HepG2 (cell line): Measurements from ENCODE around the gene TUBGCP6. TPM values are rescaled to one million over a fixed set of nuclear protein-coding genes. Genes with fewer than 3 reads are reported as not detected.

ENCODE experiments used
- ARID4A ChIP-seq: sonication (generic); formaldehyde crosslinking; IDR thresholded peaks from 2 replicates; pipeline ENCODE4 v1.5.0; 2020; ENCODE audit warnings: mild to moderate bottlenecking, missing genetic modification reagents, borderline replicate concordance
- HBP1 ChIP-seq: IDR thresholded peaks from 2 replicates; pipeline ENCODE4 v1.6.1; 2016; ENCODE audit warnings: low read depth, control low read depth
- HES4 ChIP-seq: sonication (generic); formaldehyde crosslinking; IDR thresholded peaks from 2 replicates; pipeline ENCODE4 v1.9.0; 2021; ENCODE audit warnings: mild to moderate bottlenecking, missing genetic modification reagents, borderline replicate concordance
- HNRNPLL ChIP-seq: fragments of 200-400 bp; formaldehyde crosslinking; IDR thresholded peaks from 2 replicates; pipeline ENCODE4 v1.6.1; 2017; ENCODE audit warnings: mild to moderate bottlenecking, low read depth, low read length; ENCODE audit not compliant: poor library complexity, severe bottlenecking
- ISX ChIP-seq: sonication (generic); formaldehyde crosslinking; conservative IDR thresholded peaks from 2 replicates; pipeline ENCODE4 v1.5.0; 2020; ENCODE audit warnings: missing genetic modification reagents
- KDM2A ChIP-seq: sonication (generic); formaldehyde crosslinking; IDR thresholded peaks from 2 replicates; pipeline ENCODE4 v1.4.0; 2020; ENCODE audit warnings: low read depth, missing genetic modification reagents, borderline replicate concordance
- KDM3A ChIP-seq: IDR thresholded peaks from 2 replicates; pipeline ENCODE4 v1.6.1; 2018; ENCODE audit warnings: low read depth, missing compliant biosample characterization
- KLF6 ChIP-seq: IDR thresholded peaks from 2 replicates; pipeline ENCODE4 v1.8.0; 2016; ENCODE audit warnings: missing biosample characterization, missing genetic modification reagents
- MAX ChIP-seq: IDR thresholded peaks from 2 replicates; pipeline ENCODE4 v1.6.1; 2012; ENCODE audit warnings: inconsistent platforms
- PLRG1 ChIP-seq: fragments of 450-650 bp; conservative IDR thresholded peaks from 2 replicates; pipeline ENCODE4 v1.6.1; 2016
- SSRP1 ChIP-seq: IDR thresholded peaks from 2 replicates; pipeline ENCODE4 v1.6.1; 2016; ENCODE audit warnings: control low read depth
- USF2 ChIP-seq, 2 experiments: sonication (generic) in 1 of 2; formaldehyde crosslinking in 1 of 2; IDR thresholded peaks; 2 replicates each; pipeline versions ENCODE4 v1.5.1 to v1.6.1; 2011 to 2020; ENCODE audit warnings: borderline replicate concordance in 1 of 2, low read depth in 1 of 2, low read length in 1 of 2, mild to moderate bottlenecking in 1 of 2, missing genetic modification reagents in 1 of 2, moderate library complexity in 1 of 2
- ZBTB8A ChIP-seq: sonication (generic); formaldehyde crosslinking; IDR thresholded peaks from 2 replicates; pipeline ENCODE4 v1.4.0; 2020; ENCODE audit warnings: mild to moderate bottlenecking, low read depth, missing genetic modification reagents, borderline replicate concordance
- ZFX ChIP-seq: sonication (generic); formaldehyde crosslinking; IDR thresholded peaks from 2 replicates; pipeline ENCODE4 v1.4.0; 2020; ENCODE audit warnings: mild to moderate bottlenecking, low read depth, missing genetic modification reagents, moderate library complexity
- ZKSCAN1 ChIP-seq: fragments of 150-350 bp; IDR thresholded peaks from 2 replicates; pipeline ENCODE4 v1.6.1; 2014; ENCODE audit warnings: low read length
- ZNF382 ChIP-seq: sonication (generic); formaldehyde crosslinking; IDR thresholded peaks from 2 replicates; pipeline ENCODE4 v1.5.0; 2020; ENCODE audit warnings: missing genetic modification reagents, mild to moderate bottlenecking, borderline replicate concordance
- ZNF451 ChIP-seq: sonication (generic); formaldehyde crosslinking; IDR thresholded peaks from 2 replicates; pipeline ENCODE4 v1.5.0; 2020; ENCODE audit warnings: mild to moderate bottlenecking, missing genetic modification reagents
- ZNF878 ChIP-seq: sonication (generic); formaldehyde crosslinking; IDR thresholded peaks from 2 replicates; pipeline ENCODE4 v1.8.1; 2023; ENCODE audit warnings: mild to moderate bottlenecking, missing genetic modification reagents, moderate library complexity
- ZNF883 ChIP-seq: sonication (generic); formaldehyde crosslinking; IDR thresholded peaks from 2 replicates; pipeline ENCODE4 v1.5.1; 2020; ENCODE audit warnings: mild to moderate bottlenecking, missing genetic modification reagents; ENCODE audit errors: not compliant biosample characterization
- ZNF891 ChIP-seq: sonication (generic); formaldehyde crosslinking; IDR thresholded peaks from 2 replicates; pipeline ENCODE4 v1.5.0; 2020; ENCODE audit warnings: mild to moderate bottlenecking, missing genetic modification reagents
- polyA plus RNA-seq, 8 experiments: library from polyadenylated mRNA; depleted of rRNA in 3 of 8; stranded (reverse) in 7 of 8; unstranded in 1 of 8; fragments of >200 nt; fragmentation: Illumina TruSeq in 4 of 8; extraction: Trizol in 4 of 8; gene quantifications; 2 replicates each; pipeline versions ENCODE4 v1.2.1 to v1.2.3, GENCODE V29; 2011 to 2016; ENCODE audit warnings: low read depth in 4 of 8, missing spikeins in 1 of 8, mixed read lengths in 1 of 8; ENCODE audit not compliant: insufficient read depth in 1 of 8
- total RNA-seq, 5 experiments: library from RNA; depleted of rRNA; stranded (reverse); fragments of >200 nt; fragmentation: Illumina TruSeq; extraction: Trizol; gene quantifications; 2 replicates each; pipeline ENCODE4 v1.2.3, GENCODE V29; 2016; ENCODE audit warnings: low read depth in 1 of 5

The TUBGCP6 gene
- total and polyA plus RNA-seq, 2 of the 13 experiments (the other 11 are each of a cell fraction or from before 2014, with no cell fraction given): 14.6 to 15.7 TPM

DNA sequence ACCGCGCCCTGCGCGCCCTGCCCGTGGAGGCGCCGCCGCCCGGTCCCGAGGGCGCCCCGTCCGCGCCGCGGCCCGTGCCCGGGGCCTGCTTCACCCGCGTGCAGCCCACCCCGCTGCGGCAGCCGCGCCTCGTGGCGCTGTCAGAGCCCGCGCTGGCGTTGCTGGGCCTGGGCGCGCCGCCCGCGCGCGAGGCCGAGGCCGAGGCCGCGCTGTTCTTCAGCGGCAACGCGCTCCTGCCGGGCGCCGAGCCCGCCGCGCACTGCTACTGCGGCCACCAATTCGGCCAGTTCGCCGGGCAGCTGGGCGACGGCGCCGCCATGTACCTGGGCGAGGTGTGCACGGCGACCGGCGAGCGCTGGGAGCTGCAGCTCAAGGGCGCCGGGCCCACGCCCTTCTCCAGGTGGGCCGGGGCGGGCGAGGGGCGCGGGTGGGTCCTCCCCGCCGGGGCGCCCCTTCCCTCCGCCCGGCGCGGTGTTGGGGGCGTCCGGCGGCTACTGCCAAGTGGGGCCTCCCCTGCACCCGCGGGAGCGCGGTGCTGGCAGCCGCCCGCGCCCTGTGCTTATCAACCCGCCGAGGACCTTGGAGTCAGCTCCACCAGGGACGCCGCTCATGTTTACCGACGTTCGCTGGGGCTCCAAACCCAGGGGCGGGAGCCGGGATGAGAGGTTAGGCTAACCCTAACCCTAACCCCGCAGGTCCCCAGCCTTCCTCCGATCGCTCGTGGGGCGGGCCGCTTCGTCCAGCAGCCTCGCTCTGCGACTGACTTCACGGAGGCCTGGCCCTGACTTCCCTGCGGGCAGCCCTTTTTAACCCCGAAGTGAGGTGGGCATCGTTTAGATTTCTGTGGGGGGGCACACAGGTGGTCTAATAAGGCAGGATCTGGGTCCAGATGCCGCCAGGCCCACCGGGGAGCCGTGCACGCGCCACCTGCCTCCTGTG is 43.4 kb downstream of the TUBGCP6 start (continued):
- TF ChIP-seq ZNF451 (CRISPR knock-in tag) (no peak), ZFX (CRISPR knock-in tag) (0 out of 2 replicates have a peak, but pooled peaks have one; percentile 25), ARID4A (CRISPR knock-in tag) (no peak; the same call in 1 of the 2 replicates), HBP1 (no peak), ZKSCAN1 (no peak), USF2 (IDR thresholded peaks at IDR 0.05; ENCODE audit: low read depth, low read length) (no peak), USF2 (CRISPR knock-in tag; IDR thresholded peaks at IDR 0.05; ENCODE audit: borderline replicate concordance) (no peak), ZNF382 (CRISPR knock-in tag) (no peak), PLRG1 (no peak), SSRP1 (CRISPR knock-in tag) (no peak), KLF6 (CRISPR knock-in tag) (no peak), ISX (CRISPR knock-in tag) (0 out of 2 replicates have a peak, but pooled peaks have one; percentile 20), KDM2A (no peak; the same call in 1 of the 2 replicates), ZNF891 (CRISPR knock-in tag) (peak; percentile 22; the same call in 1 of the 2 replicates), ZBTB8A (CRISPR knock-in tag) (no peak), ZNF883 (CRISPR knock-in tag) (no peak), KDM3A (CRISPR knock-in tag) (no peak), HES4 (peak; percentile 31; the same call in 1 of the 2 replicates), MAX (peak; percentile 31; the same call in 1 of the 2 replicates), HNRNPLL (peak; percentile 29), ZNF878 (no peak)
